HepG2 (cell line): ENCODE measurements around the gene KAT2A. TPM values are rescaled to one million over a fixed set of nuclear protein-coding genes. Genes with fewer than 3 reads are reported as not detected.
A peak's percentile ranks its signal among the peaks of the same experiment; 100 is the strongest.

Source experiments
- ATAC-seq: fragments of 200-7000 bp; cut with Tn5 transposase; 3 replicates; pipeline ENCODE4 v1.9.1; 2020; ENCODE audit warnings: mild to moderate bottlenecking, moderate library complexity
- BruUV-seq: library from RNA; stranded (reverse); fragments of 400-500 nt; replicated peaks from 2 replicates; lab custom pipeline; 2021; lab: Mats Ljungman, UMichigan
- CTCF ChIA-PET: fragments of 300-600 bp; formaldehyde crosslinking; extraction: SDS; loops from one replicate; lab custom pipeline; 2021; ENCODE audit warnings: low total read pairs, inconsistent platforms, low intra/inter-chr PET ratio; lab: Yijun Ruan, JAX
- POLR2A ChIA-PET: fragments of 350-600 bp; sonication (Branson Sonifier 250); formaldehyde crosslinking; loops from one replicate; lab custom pipeline; 2020; ENCODE audit warnings: antibody characterized with exemption, inconsistent platforms; lab: Yijun Ruan, JAX
- DNase-seq: peaks from one replicate; pipeline ENCODE4 v3.0.0-alpha.2; 2015; ENCODE audit warnings: low spot score
- FAIRE-seq: peaks from 3 replicates; lab custom pipeline; 2011; peaks lifted over from hg19 to GRCh38; lab: Jason Lieb, UNC
- H2AFZ ChIP-seq: one replicate; pipeline ENCODE4 v1.6.1; 2011; ENCODE audit warnings: low read length, inconsistent platforms
- H3K27ac ChIP-seq: fragments of 300-600 bp; 3 replicates; pipeline ENCODE4 v1.8.0; 2011; ENCODE audit warnings: mixed run types, mild to moderate bottlenecking, mixed read lengths, low read length, inconsistent platforms; ENCODE audit not compliant: insufficient read depth; ENCODE audit errors: extremely low read length
- H3K27me3 ChIP-seq, 2 experiments: fragments of 200-600 bp in 1 of 2; 2 replicates in 1 of 2; 3 replicates in 1 of 2; pipeline versions ENCODE4 v1.6.0 to v1.8.0; 2011; ENCODE audit warnings: low read length in 2 of 2, mild to moderate bottlenecking in 2 of 2, moderate library complexity in 2 of 2, inconsistent platforms in 1 of 2; ENCODE audit not compliant: insufficient read depth in 2 of 2, control insufficient read depth in 1 of 2
- H3K36me3 ChIP-seq, 2 experiments: fragments of 200-600 bp in 1 of 2; replicated peaks in 1 of 2; 2 replicates in 1 of 2; 3 replicates in 1 of 2; pipeline versions ENCODE4 v1.5.1 to v1.8.0; 2011; ENCODE audit warnings: low read length in 2 of 2, inconsistent platforms in 1 of 2; ENCODE audit not compliant: insufficient read depth in 2 of 2, control insufficient read depth in 1 of 2
- H3K4me1 ChIP-seq: 2 replicates; pipeline ENCODE4 v1.5.1; 2012; ENCODE audit warnings: low read length, inconsistent platforms; ENCODE audit not compliant: insufficient read depth
- H3K4me2 ChIP-seq: 2 replicates; pipeline ENCODE4 v1.6.0; 2011; ENCODE audit warnings: low read depth, low read length, inconsistent platforms
- H3K4me3 ChIP-seq, 3 experiments: fragments of 200-600 bp in 1 of 3; sonication (generic), shearing (Covaris generic) in 1 of 3; replicated peaks in 1 of 3; 2 replicates each; pipeline ENCODE4 v1.5.1; 2011 to 2016; ENCODE audit warnings: low read length in 3 of 3, inconsistent platforms in 2 of 3, low read depth in 2 of 3, mild to moderate bottlenecking in 2 of 3, control low read depth in 1 of 3, mixed read lengths in 1 of 3; ENCODE audit not compliant: insufficient read depth in 1 of 3
- H3K79me2 ChIP-seq: one replicate; pipeline ENCODE4 v1.6.1; 2011; ENCODE audit warnings: low read length, inconsistent platforms; ENCODE audit not compliant: insufficient read depth
- H3K9ac ChIP-seq: 2 replicates; pipeline ENCODE4 v1.6.0; 2011; ENCODE audit warnings: mild to moderate bottlenecking, low read depth, low read length, inconsistent platforms; ENCODE audit not compliant: insufficient read depth
- H3K9me3 ChIP-seq: 2 replicates; pipeline ENCODE4 v1.5.1; 2012; ENCODE audit warnings: mild to moderate bottlenecking, low read length
- H4K20me1 ChIP-seq: 2 replicates; pipeline ENCODE4 v1.6.0; 2011; ENCODE audit warnings: inconsistent platforms, mild to moderate bottlenecking, low read length, moderate library complexity; ENCODE audit not compliant: insufficient read depth
- DNMT1 ChIP-seq: sonication (generic); formaldehyde crosslinking; IDR thresholded peaks from 2 replicates; pipeline ENCODE4 v1.5.1; 2020; ENCODE audit warnings: mild to moderate bottlenecking, missing genetic modification reagents
- ERF ChIP-seq: IDR thresholded peaks from 2 replicates; pipeline ENCODE4 v1.6.1; 2018; ENCODE audit warnings: missing biosample characterization, missing genetic modification reagents
- FOXC1 ChIP-seq: sonication (generic); formaldehyde crosslinking; IDR thresholded peaks from 2 replicates; pipeline ENCODE4 v1.8.0; 2022; ENCODE audit warnings: mild to moderate bottlenecking, missing genetic modification reagents, borderline replicate concordance
- HBP1 ChIP-seq: IDR thresholded peaks from 2 replicates; pipeline ENCODE4 v1.6.1; 2016; ENCODE audit warnings: low read depth, control low read depth
- HNRNPUL1 ChIP-seq: fragments of 200-400 bp; formaldehyde crosslinking; IDR thresholded peaks from 2 replicates; pipeline ENCODE4 v1.6.1; 2017; ENCODE audit warnings: low read depth, mild to moderate bottlenecking, low read length, moderate library complexity
- KDM2A ChIP-seq: sonication (generic); formaldehyde crosslinking; IDR thresholded peaks from 2 replicates; pipeline ENCODE4 v1.4.0; 2020; ENCODE audit warnings: low read depth, missing genetic modification reagents, borderline replicate concordance
- MEF2D ChIP-seq: sonication (generic); formaldehyde crosslinking; IDR thresholded peaks from 2 replicates; pipeline ENCODE4 v1.5.1; 2020; ENCODE audit warnings: mild to moderate bottlenecking, missing genetic modification reagents
- MXI1 ChIP-seq: IDR thresholded peaks from 3 replicates; pipeline ENCODE4 v1.6.1; 2012; ENCODE audit warnings: low read depth, low read length, inconsistent platforms, borderline replicate concordance
- NR2F2 ChIP-seq: IDR thresholded peaks from 2 replicates; pipeline ENCODE4 v1.6.1; 2012; ENCODE audit warnings: low read depth, inconsistent platforms, borderline replicate concordance
- SMARCE1 ChIP-seq: fragments of 450-650 bp; IDR thresholded peaks from 2 replicates; pipeline ENCODE4 v1.6.1; 2017; ENCODE audit warnings: borderline replicate concordance
- TCF7 ChIP-seq: sonication (generic); IDR thresholded peaks from 2 replicates; pipeline ENCODE4 v1.6.1; 2016; ENCODE audit warnings: antibody characterized with exemption, low read depth
- THAP11 ChIP-seq: IDR thresholded peaks from 2 replicates; pipeline ENCODE4 v1.6.1; 2016; ENCODE audit warnings: missing biosample characterization, missing genetic modification reagents
- ZNF543 ChIP-seq: sonication (generic); formaldehyde crosslinking; IDR thresholded peaks from 2 replicates; pipeline ENCODE4 v1.4.0; 2020; ENCODE audit warnings: mild to moderate bottlenecking, missing genetic modification reagents
- ZNF768 ChIP-seq: sonication (generic); formaldehyde crosslinking; IDR thresholded peaks from 2 replicates; pipeline ENCODE4 v1.4.0; 2020; ENCODE audit warnings: missing genetic modification reagents
- ZNF790 ChIP-seq: sonication (generic); formaldehyde crosslinking; IDR thresholded peaks from 2 replicates; pipeline ENCODE4 v1.8.0; 2022; ENCODE audit warnings: missing genetic modification reagents, mild to moderate bottlenecking, borderline replicate concordance
- ZNF800 ChIP-seq: sonication (generic); formaldehyde crosslinking; IDR thresholded peaks from 2 replicates; pipeline ENCODE4 v1.4.0; 2020; ENCODE audit warnings: missing genetic modification reagents
- WGBS: methylation state at CpG from one replicate; pipeline ENCODE4 v1.1.6; 2017; ENCODE audit warnings: low lambda C conversion rate; 5-methylcytosine and 5-hydroxymethylcytosine counted together
- in situ Hi-C: cut with HindIII; loops from 2 replicates; pipeline ENCODE4 v1.10.0; 2017; ENCODE audit warnings: low pct_unique_long_range_greater_than_20kb; ENCODE audit not compliant: extremely low pct_ligation_motif_present
- intact Hi-C: fragments of 100-400 bp; cut with micrococcal nuclease; formaldehyde crosslinking; loops from one replicate; pipeline ENCODE4 v1.10.0; 2022; ENCODE audit not compliant: unreplicated experiment
- polyA plus RNA-seq, 8 experiments: library from polyadenylated mRNA; depleted of rRNA in 3 of 8; stranded (reverse) in 7 of 8; unstranded in 1 of 8; fragments of >200 nt; fragmentation: Illumina TruSeq in 4 of 8; extraction: Trizol in 4 of 8; gene quantifications; 2 replicates each; pipeline versions ENCODE4 v1.2.1 to v1.2.3, GENCODE V29; 2011 to 2016; ENCODE audit warnings: low read depth in 4 of 8, missing spikeins in 1 of 8, mixed read lengths in 1 of 8; ENCODE audit not compliant: insufficient read depth in 1 of 8
- total RNA-seq, 5 experiments: library from RNA; depleted of rRNA; stranded (reverse); fragments of >200 nt; fragmentation: Illumina TruSeq; extraction: Trizol; gene quantifications; 2 replicates each; pipeline ENCODE4 v1.2.3, GENCODE V29; 2016; ENCODE audit warnings: low read depth in 1 of 5
- TF ChIP-seq, protein P1 (sequence below): sonication (generic); IDR thresholded peaks from 2 replicates; pipeline ENCODE4 v1.6.1; 2016; ENCODE audit warnings: low read depth, borderline replicate concordance
- TF ChIP-seq, protein P2 (sequence below): sonication (generic); formaldehyde crosslinking; IDR thresholded peaks from 2 replicates; pipeline ENCODE4 v1.8.0; 2022; ENCODE audit warnings: missing genetic modification reagents, mild to moderate bottlenecking, borderline replicate concordance

The KAT2A gene
- total and polyA plus RNA-seq, 2 of the 13 experiments (the other 11 are each of a cell fraction or from before 2014, with no cell fraction given): 29.1 to 90.4 TPM

- no peak overlapping the region for H3K4me3 ChIP-seq
- H3K36me3 ChIP-seq: no peaks in the 10 kb centered on the region
- H3K9ac ChIP-seq: no peak overlapping the region
- no peaks in the 10 kb centered on the region for H4K20me1 ChIP-seq
- peak; percentile 81 for ATAC-seq
- BruUV-seq: no TSS peak
- intact Hi-C loops: loop anchor here (1.0 to 2.0 kb wide), 4 partner anchors 34 to 104 kb away; no protein-coding TSS in a partner anchor
- H3K27me3 ChIP-seq: peaks cover 2 to 25% of the 10 kb centered on the region in 2 experiments; a peak in 3 of 5 replicates
- peak overlapping the region; percentile 59 for H3K4me2 ChIP-seq
- no peak overlapping the region for H2AFZ ChIP-seq
- 3% methylated on average over 6 of the region's 12 CpGs for WGBS
- ChIA-PET POLR2A (interaction anchor here (0.7 to 0.9 kb wide), 2 partner anchors 34 to 98 kb away, joined by 3 read pairs; no protein-coding TSS in a partner anchor), CTCF (interaction anchor here (0.7 to 3.5 kb wide), 8 partner anchors 11 to 104 kb away, joined by 3 to 125 read pairs (median 6); partner anchors contain the start of genes DHX58 and ZNF385C)
- H3K4me1 ChIP-seq: peaks cover 13% of the 10 kb centered on the region
- peak; percentile 84 for DNase-seq
- H3K27ac ChIP-seq: no peak overlapping the region
- H3K79me2 ChIP-seq: no peaks in the 10 kb centered on the region
- in situ Hi-C loops: loop anchor here (5.0 kb wide), 1 partner anchor 35 kb away; no protein-coding TSS in a partner anchor
- H3K9me3 ChIP-seq: no peaks in the 10 kb centered on the region
- peak; percentile 96 for FAIRE-seq
- TF ChIP-seq, protein P1, sequence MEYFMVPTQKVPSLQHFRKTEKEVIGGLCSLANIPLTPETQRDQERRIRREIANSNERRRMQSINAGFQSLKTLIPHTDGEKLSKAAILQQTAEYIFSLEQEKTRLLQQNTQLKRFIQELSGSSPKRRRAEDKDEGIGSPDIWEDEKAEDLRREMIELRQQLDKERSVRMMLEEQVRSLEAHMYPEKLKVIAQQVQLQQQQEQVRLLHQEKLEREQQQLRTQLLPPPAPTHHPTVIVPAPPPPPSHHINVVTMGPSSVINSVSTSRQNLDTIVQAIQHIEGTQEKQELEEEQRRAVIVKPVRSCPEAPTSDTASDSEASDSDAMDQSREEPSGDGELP: no peak
- TF ChIP-seq ERF (CRISPR knock-in tag): peak; percentile 53; the same call in 1 of the 2 replicates
- TF ChIP-seq ZNF768 (CRISPR knock-in tag): peak; percentile 49; the same call in 1 of the 2 replicates
- TF ChIP-seq MXI1: 0 out of 3 replicates have a peak, but pooled peaks have one; percentile 18
- no peak for TF ChIP-seq NR2F2
- TF ChIP-seq HBP1 (CRISPR knock-in tag): no peak
- TF ChIP-seq HNRNPUL1: no peak
- TF ChIP-seq, protein P2, sequence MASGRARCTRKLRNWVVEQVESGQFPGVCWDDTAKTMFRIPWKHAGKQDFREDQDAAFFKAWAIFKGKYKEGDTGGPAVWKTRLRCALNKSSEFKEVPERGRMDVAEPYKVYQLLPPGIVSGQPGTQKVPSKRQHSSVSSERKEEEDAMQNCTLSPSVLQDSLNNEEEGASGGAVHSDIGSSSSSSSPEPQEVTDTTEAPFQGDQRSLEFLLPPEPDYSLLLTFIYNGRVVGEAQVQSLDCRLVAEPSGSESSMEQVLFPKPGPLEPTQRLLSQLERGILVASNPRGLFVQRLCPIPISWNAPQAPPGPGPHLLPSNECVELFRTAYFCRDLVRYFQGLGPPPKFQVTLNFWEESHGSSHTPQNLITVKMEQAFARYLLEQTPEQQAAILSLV (CRISPR knock-in tag): 0 out of 2 replicates have a peak, but pooled peaks have one; percentile 76
- TF ChIP-seq SMARCE1: no peak
- TF ChIP-seq DNMT1 (CRISPR knock-in tag): 0 out of 2 replicates have a peak, but pooled peaks have one; percentile 47
- no peak for TF ChIP-seq TCF7
- peak; percentile 51; the same call in 1 of the 2 replicates for TF ChIP-seq THAP11 (CRISPR knock-in tag)
- peak; percentile 34; the same call in 1 of the 2 replicates for TF ChIP-seq MEF2D (CRISPR knock-in tag)
- no peak for TF ChIP-seq ZNF790
- TF ChIP-seq KDM2A (CRISPR knock-in tag): peak; percentile 77; the same call in 1 of the 2 replicates
- no peak for TF ChIP-seq ZNF800 (CRISPR knock-in tag)
- TF ChIP-seq FOXC1 (CRISPR knock-in tag): peak; percentile 52; the same call in 1 of the 2 replicates
- no peak for TF ChIP-seq ZNF543 (CRISPR knock-in tag)
Observed at GRCh38 chr17:42067371-42068091, 53.6 kb downstream of the KAT2A start.
